H9 (cell line): Measurements from ENCODE around the gene RPRD1A. TPM values are rescaled to one million over a fixed set of nuclear protein-coding genes. Genes with fewer than 3 reads are reported as not detected.
A peak's percentile ranks its signal among the peaks of the same experiment; 100 is the strongest.

Experiments
- DNase-seq: peaks from one replicate; pipeline ENCODE4 v3.0.0-alpha.2; 2017
- H2AFZ ChIP-seq: one replicate; pipeline ENCODE4 v1.6.1; 2013; ENCODE audit warnings: mild to moderate bottlenecking, low read length, control low read depth, moderate library complexity
- H2AK5ac ChIP-seq: 2 replicates; pipeline ENCODE4 v1.6.1; 2013; ENCODE audit warnings: low read length, control low read depth, mixed read lengths; ENCODE audit not compliant: insufficient read length
- H2BK120ac ChIP-seq: one replicate; pipeline ENCODE4 v1.6.1; 2013; ENCODE audit warnings: low read depth, mild to moderate bottlenecking, low read length, control low read depth, inconsistent platforms; ENCODE audit not compliant: poor library complexity, severe bottlenecking
- H2BK12ac ChIP-seq: 2 replicates; pipeline ENCODE4 v1.6.1; 2013; ENCODE audit warnings: low read length, control low read depth, mixed read lengths, low read depth; ENCODE audit not compliant: insufficient read length
- H2BK15ac ChIP-seq: 2 replicates; pipeline ENCODE4 v1.6.1; 2013; ENCODE audit warnings: low read depth, low read length, control low read depth
- H2BK20ac ChIP-seq: one replicate; pipeline ENCODE4 v1.6.1; 2013; ENCODE audit warnings: low read depth, mild to moderate bottlenecking, low read length, control low read depth, inconsistent platforms; ENCODE audit not compliant: poor library complexity, severe bottlenecking
- H2BK5ac ChIP-seq: 2 replicates; pipeline ENCODE4 v1.6.1; 2013; ENCODE audit warnings: low read length, control low read depth, mixed read lengths; ENCODE audit not compliant: insufficient read length
- H3K14ac ChIP-seq: 2 replicates; pipeline ENCODE4 v1.6.1; 2013; ENCODE audit warnings: low read length, control low read depth; ENCODE audit not compliant: insufficient read depth
- H3K18ac ChIP-seq: 2 replicates; pipeline ENCODE4 v1.6.1; 2013; ENCODE audit warnings: low read depth, mild to moderate bottlenecking, mixed read lengths, low read length, control low read depth; ENCODE audit not compliant: insufficient read length
- H3K23ac ChIP-seq: 2 replicates; pipeline ENCODE4 v1.6.1; 2013; ENCODE audit warnings: low read length, control low read depth, mixed read lengths, low read depth; ENCODE audit not compliant: insufficient read length
- H3K23me2 ChIP-seq: 2 replicates; pipeline ENCODE4 v1.6.1; 2013; ENCODE audit warnings: low read depth, mild to moderate bottlenecking, mixed read lengths, low read length, control low read depth; ENCODE audit not compliant: insufficient read length, poor library complexity, severe bottlenecking
- H3K27ac ChIP-seq: 2 replicates; pipeline ENCODE4 v1.5.1; 2013; ENCODE audit warnings: low read length, control low read depth, mixed read lengths, low read depth; ENCODE audit not compliant: insufficient read length
- H3K27me3 ChIP-seq: 2 replicates; pipeline ENCODE4 v1.6.1; 2013; ENCODE audit warnings: low read length, control low read depth, inconsistent platforms; ENCODE audit not compliant: insufficient read depth
- H3K4ac ChIP-seq: 2 replicates; pipeline ENCODE4 v1.6.1; 2013; ENCODE audit warnings: low read depth, mild to moderate bottlenecking, control low read depth, inconsistent platforms, low read length, moderate library complexity
- H3K4me1 ChIP-seq: 2 replicates; pipeline ENCODE4 v1.6.1; 2013; ENCODE audit warnings: low read length, control low read depth, inconsistent platforms; ENCODE audit not compliant: insufficient read depth
- H3K4me2 ChIP-seq: 2 replicates; pipeline ENCODE4 v1.6.1; 2013; ENCODE audit warnings: low read length, control low read depth, mixed read lengths; ENCODE audit not compliant: insufficient read length, insufficient read depth
- H3K56ac ChIP-seq: 2 replicates; pipeline ENCODE4 v1.6.1; 2013; ENCODE audit warnings: low read depth, mild to moderate bottlenecking, mixed read lengths, low read length, control low read depth; ENCODE audit not compliant: insufficient read length
- H3K79me1 ChIP-seq: 2 replicates; pipeline ENCODE4 v1.6.1; 2013; ENCODE audit warnings: low read depth, mild to moderate bottlenecking, moderate library complexity, low read length, control low read depth, inconsistent platforms; ENCODE audit not compliant: insufficient read depth, poor library complexity, severe bottlenecking
- H3K79me2 ChIP-seq: 2 replicates; pipeline ENCODE4 v1.6.1; 2013; ENCODE audit warnings: low read length, control low read depth, inconsistent platforms; ENCODE audit not compliant: insufficient read depth
- H3K9ac ChIP-seq: 2 replicates; pipeline ENCODE4 v1.6.1; 2013; ENCODE audit warnings: low read length, control low read depth, mixed read lengths; ENCODE audit not compliant: insufficient read length; ENCODE audit errors: extremely low read depth
- H3K9me3 ChIP-seq: one replicate; pipeline ENCODE4 v1.6.1; 2013; ENCODE audit warnings: low read depth, low read length, inconsistent platforms; ENCODE audit not compliant: control insufficient read depth
- H3T11ph ChIP-seq: one replicate; pipeline ENCODE4 v1.6.1; 2013; ENCODE audit warnings: mild to moderate bottlenecking, low read length, control low read depth, inconsistent platforms
- H4K20me1 ChIP-seq: one replicate; pipeline ENCODE4 v1.6.1; 2013; ENCODE audit not compliant: control insufficient read depth, insufficient read length, insufficient read depth
- H4K5ac ChIP-seq: 2 replicates; pipeline ENCODE4 v1.6.1; 2013; ENCODE audit warnings: low read depth, mild to moderate bottlenecking, mixed read lengths, low read length, control low read depth; ENCODE audit not compliant: insufficient read length
- H4K8ac ChIP-seq: replicated peaks from 2 replicates; pipeline ENCODE4 v1.6.1; 2013; ENCODE audit warnings: low read length, control low read depth, mixed read lengths, low read depth; ENCODE audit not compliant: insufficient read length
- H4K91ac ChIP-seq: 2 replicates; pipeline ENCODE4 v1.6.1; 2013; ENCODE audit warnings: low read depth, mild to moderate bottlenecking, moderate library complexity, mixed read lengths, low read length, control low read depth; ENCODE audit not compliant: insufficient read length
- H3K27ac Mint-ChIP-seq, 3 experiments: 2 replicates in 2 of 3; 3 replicates in 1 of 3; pipeline ENCODE4 v1.8.0; 2020 to 2021; ENCODE audit warnings: mixed read lengths in 3 of 3, mild to moderate bottlenecking in 1 of 3, moderate library complexity in 1 of 3
- H3K27me3 Mint-ChIP-seq: 2 replicates; pipeline ENCODE4 v1.8.0; 2021; ENCODE audit warnings: low read depth, mild to moderate bottlenecking, moderate library complexity, mixed read lengths
- H3K36me3 Mint-ChIP-seq, 3 experiments: 2 replicates in 2 of 3; 3 replicates in 1 of 3; pipeline ENCODE4 v1.8.0; 2020 to 2021; ENCODE audit warnings: low read depth in 3 of 3, mixed read lengths in 3 of 3; ENCODE audit not compliant: insufficient read depth in 1 of 3
- H3K4me1 Mint-ChIP-seq, 2 experiments: 2 replicates each; pipeline ENCODE4 v1.8.0; 2020; ENCODE audit warnings: mixed read lengths in 2 of 2
- H3K4me3 Mint-ChIP-seq, 2 experiments: 2 replicates in 1 of 2; 3 replicates in 1 of 2; pipeline ENCODE4 v1.8.0; 2020 to 2021; ENCODE audit warnings: mild to moderate bottlenecking in 2 of 2, mixed read lengths in 2 of 2, moderate library complexity in 1 of 2
- H3K9me3 Mint-ChIP-seq, 2 experiments: 2 replicates in 1 of 2; 3 replicates in 1 of 2; pipeline ENCODE4 v1.8.0; 2020; ENCODE audit warnings: mild to moderate bottlenecking in 2 of 2, mixed read lengths in 2 of 2, moderate library complexity in 1 of 2
- CTCF ChIP-seq: fragments of 200-600 bp; sonication (generic); conservative IDR thresholded peaks from 3 replicates; pipeline ENCODE4 v1.8.0; 2021; ENCODE audit warnings: antibody characterized with exemption, mild to moderate bottlenecking
- WGBS: extraction: QIAGEN DNeasy Blood & Tissue Kit; methylation state at CpG from one replicate; pipeline ENCODE4 v1.1.7; 2013; ENCODE audit warnings: missing lambda C conversion rate, low lambda C conversion rate, mixed read lengths; ENCODE audit not compliant: insufficient read length; ENCODE audit errors: extremely low coverage; 5-methylcytosine and 5-hydroxymethylcytosine counted together
- total RNA-seq: library from RNA; stranded (reverse); gene quantifications from 2 replicates; pipeline ENCODE4 v1.2.1, GENCODE V29; 2021

The RPRD1A gene
- total RNA-seq, 1 experiment from 2014 or later, result 107 TPM

- no peak overlapping the region for H3K56ac ChIP-seq
- no peak overlapping the region for H3K27ac ChIP-seq
- H3K4me1 ChIP-seq, result no peaks in the 10 kb centered on the region
- no peak overlapping the region for H2BK5ac ChIP-seq
- no peak overlapping the region for H3K18ac ChIP-seq
- Mint-ChIP-seq H3K27me3 (no peaks in the 10 kb centered on the region), H3K36me3 (peaks cover 25 to 46% (median 37%) of the 10 kb centered on the region in 3 experiments; a peak in 6 of 7 replicates), H3K4me3 (no peak overlapping the region), H3K27ac (0 out of 7 replicates have a peak overlapping the region, but pooled peaks of 1 of the 3 experiments have one; percentile 0), H3K9me3 (no peaks in the 10 kb centered on the region), H3K4me1 (0 out of 4 replicates have a peak, but pooled peaks cover 0 to 4% of the 10 kb centered on the region in 2 experiments)
- no peak overlapping the region for H3K4me2 ChIP-seq
- H2BK15ac ChIP-seq, result no peak overlapping the region
- H2BK120ac ChIP-seq, result no peak overlapping the region
- peaks cover 1% of the 10 kb centered on the region; the same call in 1 of the 2 replicates for H3K79me2 ChIP-seq
- H4K8ac ChIP-seq, result no peak overlapping the region
- H2AK5ac ChIP-seq, result no peak overlapping the region
- H2BK20ac ChIP-seq, result no peak overlapping the region
- H3K27me3 ChIP-seq, result no peaks in the 10 kb centered on the region
- DNase-seq, result no peak
- no peaks in the 10 kb centered on the region for H3K9me3 ChIP-seq
- WGBS, result no CpG with 5 or more reads among the region's 2 CpGs
- no peak overlapping the region for H4K91ac ChIP-seq
- H4K20me1 ChIP-seq, result no peaks in the 10 kb centered on the region
- no peak overlapping the region for H3K9ac ChIP-seq
- no peak overlapping the region for H2BK12ac ChIP-seq
- no peaks in the 10 kb centered on the region for H3K23me2 ChIP-seq
- no peak overlapping the region for H3K23ac ChIP-seq
- H3K4ac ChIP-seq, result no peak overlapping the region
- no peak overlapping the region for H3K14ac ChIP-seq
- H3K79me1 ChIP-seq, result peaks cover 3% of the 10 kb centered on the region
- H4K5ac ChIP-seq, result no peak overlapping the region
- H2AFZ ChIP-seq, result no peak overlapping the region
- no peak overlapping the region for H3T11ph ChIP-seq
- no peak for TF ChIP-seq CTCF
Observed at GRCh38 chr18:36031407-36031806, 36.0 kb downstream of the RPRD1A start.
